HEK293 (cell line): ENCODE results near the gene SLC18B1.

Source experiments
- CTCF ChIA-PET: fragments of 350-600 bp; formaldehyde crosslinking; extraction: SDS; loops from one replicate; lab custom pipeline; 2021; ENCODE audit warnings: antibody characterized with exemption; lab: Yijun Ruan, JAX
- POLR2A ChIA-PET: fragments of 300-600 bp; formaldehyde crosslinking; extraction: SDS; loops from one replicate; lab custom pipeline; 2020; ENCODE audit warnings: antibody characterized with exemption, inconsistent platforms; lab: Yijun Ruan, JAX
- H3K27ac ChIP-seq: fragments of 200-500 bp; sonication (Bioruptor generic); 2 replicates; pipeline ENCODE4 v1.5.1; 2014; ENCODE audit warnings: low read depth, low read length, control low read depth, inconsistent platforms; ENCODE audit errors: extremely low read depth
- H3K36me3 ChIP-seq, 2 experiments: fragments of 200-500 bp in 1 of 2; sonication (Bioruptor generic) in 1 of 2; 1 replicate in 1 of 2; 2 replicates in 1 of 2; pipeline ENCODE4 v1.5.1; 2014 to 2017; ENCODE audit warnings: inconsistent platforms in 2 of 2, low read length in 2 of 2; ENCODE audit not compliant: control insufficient read depth in 2 of 2, insufficient read depth in 1 of 2
- H3K4me1 ChIP-seq: fragments of 200-500 bp; sonication (Bioruptor generic); 2 replicates; pipeline ENCODE4 v1.5.1; 2014; ENCODE audit warnings: mild to moderate bottlenecking, low read length, inconsistent platforms; ENCODE audit not compliant: control insufficient read depth, insufficient read depth
- H3K4me3 ChIP-seq: 2 replicates; pipeline ENCODE4 v1.5.1; 2011; ENCODE audit warnings: low read depth, mild to moderate bottlenecking, control low read depth, low read length, moderate library complexity
- H3K9me3 ChIP-seq: fragments of 200-500 bp; sonication (Bioruptor generic); 2 replicates; pipeline ENCODE4 v1.5.1; 2014; ENCODE audit warnings: low read depth, low read length, inconsistent platforms; ENCODE audit not compliant: control insufficient read depth, insufficient read depth
- ATF2 ChIP-seq: fragments of 450-650 bp; formaldehyde crosslinking; IDR thresholded peaks from 2 replicates; pipeline ENCODE4 v1.5.1; 2016; ENCODE audit warnings: missing biosample characterization, missing genetic modification characterization, low read depth
- GLIS2 ChIP-seq: fragments of 450-650 bp; formaldehyde crosslinking; IDR thresholded peaks from 2 replicates; pipeline ENCODE4 v1.5.1; 2016; ENCODE audit warnings: missing biosample characterization, missing genetic modification characterization
- PRDM2 ChIP-seq: fragments of 450-650 bp; formaldehyde crosslinking; IDR thresholded peaks from 2 replicates; pipeline ENCODE4 v1.5.1; 2016; ENCODE audit warnings: missing biosample characterization, missing genetic modification characterization, borderline replicate concordance
- SP7 ChIP-seq: fragments of 450-650 bp; formaldehyde crosslinking; IDR thresholded peaks from 2 replicates; pipeline ENCODE4 v1.5.1; 2016; ENCODE audit warnings: missing biosample characterization, missing genetic modification characterization
- ZBTB17 ChIP-seq: fragments of 450-650 bp; formaldehyde crosslinking; IDR thresholded peaks from 2 replicates; pipeline ENCODE4 v1.5.1; 2016; ENCODE audit warnings: missing biosample characterization, missing genetic modification characterization
- ZBTB6 ChIP-seq: fragments of 450-650 bp; formaldehyde crosslinking; IDR thresholded peaks from 2 replicates; pipeline ENCODE4 v1.5.1; 2017; ENCODE audit warnings: missing biosample characterization, missing genetic modification characterization
- ZBTB7A ChIP-seq: fragments of 450-650 bp; formaldehyde crosslinking; IDR thresholded peaks from 2 replicates; pipeline ENCODE4 v1.5.1; 2016; ENCODE audit warnings: low read depth, missing biosample characterization, missing genetic modification characterization
- ZFHX2 ChIP-seq: fragments of 450-650 bp; formaldehyde crosslinking; conservative IDR thresholded peaks from 2 replicates; pipeline ENCODE4 v1.5.1; 2016; ENCODE audit warnings: missing biosample characterization, missing genetic modification characterization
- ZNF148 ChIP-seq: fragments of 450-650 bp; formaldehyde crosslinking; IDR thresholded peaks from 2 replicates; pipeline ENCODE4 v1.5.0; 2017; ENCODE audit warnings: missing biosample characterization, missing genetic modification characterization, borderline replicate concordance
- ZNF221 ChIP-seq: fragments of 450-650 bp; formaldehyde crosslinking; IDR thresholded peaks from 2 replicates; pipeline ENCODE4 v1.5.1; 2017; ENCODE audit warnings: missing biosample characterization, missing genetic modification characterization, borderline replicate concordance
- ZNF239 ChIP-seq: fragments of 450-650 bp; formaldehyde crosslinking; IDR thresholded peaks from 2 replicates; pipeline ENCODE4 v1.5.1; 2016; ENCODE audit warnings: missing biosample characterization, missing genetic modification characterization
- ZNF423 ChIP-seq: fragments of 450-650 bp; formaldehyde crosslinking; IDR thresholded peaks from 2 replicates; pipeline ENCODE4 v1.5.1; 2016; ENCODE audit warnings: missing biosample characterization, missing genetic modification characterization
- ZNF518A ChIP-seq: fragments of 450-650 bp; formaldehyde crosslinking; conservative IDR thresholded peaks from 2 replicates; pipeline ENCODE4 v1.5.1; 2016; ENCODE audit warnings: low read depth, missing biosample characterization, missing genetic modification characterization
- ZNF549 ChIP-seq: fragments of 450-650 bp; IDR thresholded peaks from 2 replicates; pipeline ENCODE4 v1.5.1; 2018; ENCODE audit warnings: missing biosample characterization, missing genetic modification characterization, mild to moderate bottlenecking, inconsistent platforms, moderate library complexity
- ZNF580 ChIP-seq: fragments of 450-650 bp; formaldehyde crosslinking; IDR thresholded peaks from 2 replicates; pipeline ENCODE4 v1.5.1; 2016; ENCODE audit warnings: missing biosample characterization, missing genetic modification characterization
- ZNF645 ChIP-seq: fragments of 450-650 bp; formaldehyde crosslinking; IDR thresholded peaks from 2 replicates; pipeline ENCODE4; 2016; ENCODE audit warnings: missing biosample characterization, missing genetic modification characterization
- ZNF76 ChIP-seq: fragments of 450-650 bp; formaldehyde crosslinking; IDR thresholded peaks from 2 replicates; pipeline ENCODE4; 2016; ENCODE audit warnings: low read depth, missing biosample characterization, missing genetic modification characterization, borderline replicate concordance

Gene SLC18B1

GRCh38 chr6:132749111-132749510 is 49.3 kb downstream of the SLC18B1 start:
- ChIA-PET CTCF (no interaction called here), POLR2A (no interaction called here)
- H3K9me3 ChIP-seq: no peaks in the 10 kb centered on the region
- no peak for TF ChIP-seq ZNF549 (tag by site-specific recombination)
- no peak for TF ChIP-seq ZNF423
- TF ChIP-seq ZBTB7A (tag by site-specific recombination): no peak
- TF ChIP-seq ZBTB17 (tag by site-specific recombination): no peak
- TF ChIP-seq ZNF580: no peak
- no peak for TF ChIP-seq ZFHX2 (tag by site-specific recombination)
- no peak for TF ChIP-seq ZBTB6 (tag by site-specific recombination)
- no peak for TF ChIP-seq ZNF239 (tag by site-specific recombination)
- TF ChIP-seq SP7 (tag by site-specific recombination): no peak
- H3K4me1 ChIP-seq: no peaks in the 10 kb centered on the region
- no peak overlapping the region for H3K27ac ChIP-seq
- no peaks in the 10 kb centered on the region for H3K36me3 ChIP-seq
- H3K4me3 ChIP-seq: no peak overlapping the region

GRCh38 chr6:132748446-132748845 is 50.0 kb downstream of the SLC18B1 start:
- H3K36me3 ChIP-seq: no peaks in the 10 kb centered on the region
- H3K27ac ChIP-seq: no peak overlapping the region
- ChIA-PET CTCF (interaction anchor here (1.1 kb wide), 1 partner anchor 13 kb away, joined by 3 read pairs; no protein-coding TSS in a partner anchor), POLR2A (no interaction called here)
- no peak overlapping the region for H3K4me3 ChIP-seq
- no peaks in the 10 kb centered on the region for H3K9me3 ChIP-seq
- no peaks in the 10 kb centered on the region for H3K4me1 ChIP-seq
- no peak for TF ChIP-seq PRDM2 (tag by site-specific recombination)
- TF ChIP-seq ZNF645 (tag by site-specific recombination): no peak
- no peak for TF ChIP-seq ZNF148
- TF ChIP-seq ZNF221 (tag by site-specific recombination): no peak
- TF ChIP-seq ATF2 (tag by site-specific recombination): no peak
- TF ChIP-seq GLIS2: no peak
- no peak for TF ChIP-seq ZNF76
- TF ChIP-seq ZBTB17 (tag by site-specific recombination): no peak
- no peak for TF ChIP-seq ZNF518A
